Neural progenitor cell (in vitro differentiated cells): ENCODE measurements around the gene DUSP18. TPM values are rescaled to one million over a fixed set of nuclear protein-coding genes. Genes with fewer than 3 reads are reported as not detected.

Experiments used
- DNase-seq: peaks from one replicate; pipeline ENCODE4 v3.0.0-alpha.2; 2016; ENCODE audit warnings: low spot score
- H2AFZ ChIP-seq: fragments of 200-600 bp; sonication (generic); replicated peaks from 2 replicates; pipeline ENCODE4 v1.6.1; 2016; ENCODE audit warnings: antibody characterized with exemption
- H3F3A ChIP-seq: fragments of 200-600 bp; sonication (generic); 2 replicates; pipeline ENCODE4 v1.6.1; 2016; ENCODE audit warnings: antibody characterized with exemption, low read depth
- H3K27ac ChIP-seq: fragments of 200-600 bp; sonication (generic); 2 replicates; pipeline ENCODE4 v1.5.1; 2016; ENCODE audit warnings: mild to moderate bottlenecking
- H3K27me3 ChIP-seq: fragments of 200-600 bp; sonication (generic); 2 replicates; pipeline ENCODE4 v1.6.1; 2016; ENCODE audit warnings: mild to moderate bottlenecking, moderate library complexity
- H3K36me3 ChIP-seq: fragments of 200-600 bp; sonication (generic); 2 replicates; pipeline ENCODE4 v1.5.1; 2016
- H3K4me1 ChIP-seq: fragments of 200-600 bp; sonication (generic); 2 replicates; pipeline ENCODE4 v1.6.1; 2016; ENCODE audit warnings: mixed run types
- H3K4me2 ChIP-seq: fragments of 200-600 bp; sonication (generic); 2 replicates; pipeline ENCODE4 v1.6.1; 2016
- H3K4me3 ChIP-seq: fragments of 200-600 bp; sonication (generic); 2 replicates; pipeline ENCODE4 v1.5.1; 2016
- H3K79me2 ChIP-seq: fragments of 200-600 bp; sonication (generic); 2 replicates; pipeline ENCODE4 v1.6.1; 2016; ENCODE audit warnings: low read depth
- H3K9ac ChIP-seq: fragments of 200-600 bp; sonication (generic); 2 replicates; pipeline ENCODE4 v1.6.1; 2016
- H3K9me3 ChIP-seq: fragments of 200-600 bp; sonication (generic); 2 replicates; pipeline ENCODE4 v1.5.1; 2016; ENCODE audit warnings: low read depth
- H4K20me1 ChIP-seq: fragments of 200-600 bp; sonication (generic); 2 replicates; pipeline ENCODE4 v1.6.1; 2016; ENCODE audit warnings: low read depth
- H3K27ac Mint-ChIP-seq: 3 replicates; pipeline ENCODE4 v1.8.0; 2021; ENCODE audit warnings: mixed read lengths
- H3K27me3 Mint-ChIP-seq: 2 replicates; pipeline ENCODE4 v1.8.0; 2022; ENCODE audit warnings: low read depth, mild to moderate bottlenecking, inconsistent platforms, moderate library complexity, mixed read lengths; ENCODE audit not compliant: insufficient read depth
- H3K36me3 Mint-ChIP-seq: 3 replicates; pipeline ENCODE4 v1.8.0; 2021; ENCODE audit warnings: mixed read lengths
- H3K4me1 Mint-ChIP-seq: 3 replicates; pipeline ENCODE4 v1.8.0; 2021; ENCODE audit warnings: mixed read lengths
- H3K4me3 Mint-ChIP-seq: 3 replicates; pipeline ENCODE4 v1.8.0; 2021; ENCODE audit warnings: mild to moderate bottlenecking, moderate library complexity, mixed read lengths
- H3K9me3 Mint-ChIP-seq: 3 replicates; pipeline ENCODE4 v1.8.0; 2020; ENCODE audit warnings: mixed read lengths
- EZH2 ChIP-seq: fragments of 200-600 bp; sonication (generic); IDR thresholded peaks from 2 replicates; pipeline ENCODE4 v1.6.1; 2017; ENCODE audit warnings: antibody characterized with exemption, mild to moderate bottlenecking, moderate library complexity
- EZH2phosphoT487 ChIP-seq: fragments of 200-600 bp; sonication (generic); IDR thresholded peaks from 2 replicates; pipeline ENCODE4 v1.6.1; 2017; ENCODE audit warnings: antibody characterized with exemption
- total RNA-seq: library from RNA; depleted of rRNA; stranded (reverse); fragments of >200 nt; gene quantifications from 2 replicates; pipeline ENCODE4 v1.2.3, GENCODE V29; 2015; ENCODE audit warnings: low replicate concordance
- TF ChIP-seq, protein P1 (sequence below): fragments of 200-600 bp; sonication (generic); IDR thresholded peaks from 2 replicates; pipeline ENCODE4 v1.5.1; 2017; ENCODE audit warnings: antibody characterized with exemption, mild to moderate bottlenecking

Gene DUSP18
- total RNA-seq, 1 donor from 2014 or later = 3.1 TPM

DNA sequence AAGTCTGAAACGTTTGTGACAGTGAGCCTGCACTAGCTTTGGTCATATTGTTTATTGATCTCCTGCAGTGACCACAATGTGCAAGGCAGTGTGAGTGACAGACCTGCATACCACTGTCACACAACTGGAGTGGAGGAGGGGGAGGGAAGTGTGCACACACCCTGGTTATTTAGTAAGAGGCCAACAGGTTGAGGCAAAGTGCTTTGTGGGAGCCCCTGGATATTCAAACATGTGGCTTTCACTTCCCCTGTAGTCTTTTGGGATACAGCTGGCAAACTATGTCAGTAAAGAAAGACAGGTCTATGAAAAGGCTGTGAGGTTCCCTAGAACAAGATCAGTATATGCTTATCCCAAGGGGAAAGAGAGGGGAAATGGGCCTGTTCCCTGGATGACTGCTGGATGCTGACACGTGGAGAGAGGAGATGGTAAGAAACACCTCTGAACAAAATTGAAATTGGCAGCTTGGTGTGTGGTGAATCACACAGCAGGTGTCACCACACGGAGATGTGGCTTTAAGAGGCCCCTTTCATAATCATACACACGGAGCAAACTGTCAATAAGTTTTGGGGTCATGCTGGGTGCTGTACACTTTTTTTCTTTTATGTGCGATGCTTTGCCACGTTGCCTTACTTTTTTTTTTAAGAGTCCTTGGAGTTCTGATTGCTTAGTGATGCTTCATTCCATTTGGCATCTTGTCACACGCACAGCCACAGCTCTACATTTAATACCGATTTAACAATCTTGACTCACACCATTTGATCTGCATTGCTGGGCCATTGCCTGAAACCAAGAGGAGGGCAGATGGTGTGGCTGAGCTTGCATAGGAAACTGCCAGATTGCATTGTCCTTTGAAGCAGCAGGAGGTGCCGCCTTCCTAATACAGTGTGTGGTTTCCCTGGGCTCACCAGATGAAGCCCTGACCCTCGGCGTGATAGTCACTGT lies 38.3 kb upstream of the DUSP18 start:
- no peaks in the 10 kb centered on the region for H3K9me3 Mint-ChIP-seq
- peak overlapping the region; percentile 22 for H3K27ac Mint-ChIP-seq
- no peaks in the 10 kb centered on the region for H3K36me3 Mint-ChIP-seq
- DNase-seq = peak; percentile 25
- Histone ChIP-seq H3K4me3 (no peak overlapping the region), H3F3A (no peaks in the 10 kb centered on the region), H3K79me2 (no peaks in the 10 kb centered on the region), H2AFZ (no peak overlapping the region), H3K27me3 (no peaks in the 10 kb centered on the region), H3K9ac (no peak overlapping the region), H4K20me1 (no peaks in the 10 kb centered on the region), H3K36me3 (no peaks in the 10 kb centered on the region), H3K4me2 (peak overlapping the region; percentile 35), H3K9me3 (no peaks in the 10 kb centered on the region), H3K27ac (no peak overlapping the region), H3K4me1 (no peaks in the 10 kb centered on the region)
- TF ChIP-seq, protein P1, sequence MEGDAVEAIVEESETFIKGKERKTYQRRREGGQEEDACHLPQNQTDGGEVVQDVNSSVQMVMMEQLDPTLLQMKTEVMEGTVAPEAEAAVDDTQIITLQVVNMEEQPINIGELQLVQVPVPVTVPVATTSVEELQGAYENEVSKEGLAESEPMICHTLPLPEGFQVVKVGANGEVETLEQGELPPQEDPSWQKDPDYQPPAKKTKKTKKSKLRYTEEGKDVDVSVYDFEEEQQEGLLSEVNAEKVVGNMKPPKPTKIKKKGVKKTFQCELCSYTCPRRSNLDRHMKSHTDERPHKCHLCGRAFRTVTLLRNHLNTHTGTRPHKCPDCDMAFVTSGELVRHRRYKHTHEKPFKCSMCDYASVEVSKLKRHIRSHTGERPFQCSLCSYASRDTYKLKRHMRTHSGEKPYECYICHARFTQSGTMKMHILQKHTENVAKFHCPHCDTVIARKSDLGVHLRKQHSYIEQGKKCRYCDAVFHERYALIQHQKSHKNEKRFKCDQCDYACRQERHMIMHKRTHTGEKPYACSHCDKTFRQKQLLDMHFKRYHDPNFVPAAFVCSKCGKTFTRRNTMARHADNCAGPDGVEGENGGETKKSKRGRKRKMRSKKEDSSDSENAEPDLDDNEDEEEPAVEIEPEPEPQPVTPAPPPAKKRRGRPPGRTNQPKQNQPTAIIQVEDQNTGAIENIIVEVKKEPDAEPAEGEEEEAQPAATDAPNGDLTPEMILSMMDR = no peak
- TF ChIP-seq EZH2phosphoT487 = no peak
- TF ChIP-seq EZH2 = no peak
- peaks cover 9% of the 10 kb centered on the region for H3K27me3 Mint-ChIP-seq
- H3K4me3 Mint-ChIP-seq = peak overlapping the region; percentile 6
- peaks cover 29% of the 10 kb centered on the region for H3K4me1 Mint-ChIP-seq

DNA sequence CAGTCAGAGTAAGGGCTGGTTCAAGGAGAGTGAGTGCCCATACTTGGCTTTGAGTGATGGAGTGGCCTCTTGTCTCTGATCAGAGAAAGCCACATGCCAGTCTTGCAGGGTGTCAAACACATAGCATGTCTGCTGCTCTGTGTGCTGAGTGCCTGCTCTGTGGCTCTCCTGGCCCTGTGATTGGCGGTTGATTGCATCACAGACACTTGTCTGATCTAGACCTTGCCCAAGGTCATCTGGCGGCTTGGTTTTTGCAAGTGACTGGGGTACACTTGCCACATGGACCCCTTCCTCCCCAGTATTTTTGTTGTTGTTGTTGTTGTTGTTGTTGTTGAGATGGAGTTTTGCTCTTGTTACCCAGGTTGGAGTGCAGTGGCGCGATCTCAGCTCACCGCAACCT lies 37.3 kb upstream of the DUSP18 start:
- Histone ChIP-seq H3F3A (no peaks in the 10 kb centered on the region), H3K27ac (no peak overlapping the region), H3K79me2 (no peaks in the 10 kb centered on the region), H3K4me1 (no peaks in the 10 kb centered on the region), H3K9me3 (no peaks in the 10 kb centered on the region), H3K4me2 (no peak overlapping the region), H3K36me3 (no peaks in the 10 kb centered on the region), H3K4me3 (no peak overlapping the region), H4K20me1 (no peaks in the 10 kb centered on the region), H2AFZ (no peak overlapping the region), H3K27me3 (no peaks in the 10 kb centered on the region), H3K9ac (no peak overlapping the region)
- Mint-ChIP-seq H3K36me3 (no peaks in the 10 kb centered on the region), H3K27ac (no peak overlapping the region), H3K27me3 (peaks cover 11% of the 10 kb centered on the region), H3K4me1 (peaks cover 29% of the 10 kb centered on the region), H3K4me3 (no peak overlapping the region), H3K9me3 (no peaks in the 10 kb centered on the region)
- no peak for DNase-seq
- TF ChIP-seq, protein P1 = no peak
- TF ChIP-seq EZH2phosphoT487 = no peak
- no peak for TF ChIP-seq EZH2

DNA sequence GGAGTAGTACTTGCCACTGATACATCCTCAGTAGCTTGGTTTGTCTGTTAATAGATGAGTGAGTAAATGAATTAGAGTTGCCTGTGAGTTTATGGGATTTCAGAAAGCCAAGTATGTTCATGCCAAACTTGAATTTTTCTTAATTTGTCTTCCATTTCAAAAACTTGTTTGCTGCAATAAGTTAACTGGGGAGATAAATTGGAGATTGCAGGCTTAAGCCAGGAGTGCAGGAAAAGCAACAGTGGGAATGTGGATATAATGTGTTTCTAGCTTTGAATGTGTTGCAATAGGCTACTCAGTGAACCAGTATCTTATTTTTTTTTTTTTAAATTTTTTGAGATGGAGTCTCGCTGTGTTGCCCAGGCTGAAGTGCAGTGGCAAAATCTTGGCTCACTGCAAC lies 35.2 kb upstream of the DUSP18 start:
- H3K4me2 ChIP-seq = no peak overlapping the region
- no peak overlapping the region for H3K27ac Mint-ChIP-seq
- no peak overlapping the region for H2AFZ ChIP-seq

More for the DNA sequence above, 35.2 kb upstream of the DUSP18 start:
- Histone ChIP-seq H3K79me2 (no peaks in the 10 kb centered on the region), H3K4me3 (no peak overlapping the region), H3K27ac (no peak overlapping the region), H3K27me3 (peaks cover 3% of the 10 kb centered on the region), H4K20me1 (no peaks in the 10 kb centered on the region), H3K9me3 (no peaks in the 10 kb centered on the region), H3K9ac (no peak overlapping the region), H3F3A (no peaks in the 10 kb centered on the region), H3K36me3 (no peaks in the 10 kb centered on the region), H3K4me1 (no peaks in the 10 kb centered on the region)
- peaks cover 29% of the 10 kb centered on the region for H3K4me1 Mint-ChIP-seq
- no peak overlapping the region for H3K4me3 Mint-ChIP-seq
- H3K9me3 Mint-ChIP-seq = no peaks in the 10 kb centered on the region
- no peaks in the 10 kb centered on the region for H3K36me3 Mint-ChIP-seq
- TF ChIP-seq EZH2phosphoT487 (no peak), EZH2 (no peak)
- TF ChIP-seq, protein P1 = no peak
- DNase-seq = no peak
- H3K27me3 Mint-ChIP-seq = peaks cover 15% of the 10 kb centered on the region
